Duodenal mucosa (tissue), 2 donors: Measurements from ENCODE around the gene NDOR1.

ENCODE experiments used
- H3K27ac ChIP-seq: one replicate; pipeline ENCODE4 v1.7.0; 2013; ENCODE audit warnings: low read depth, low read length
- H3K27me3 ChIP-seq, 2 donors: one replicate each; pipeline ENCODE4 v1.7.0; 2013; ENCODE audit warnings: low read length in 2 of 2, control low read depth in 1 of 2; ENCODE audit not compliant: insufficient read depth in 2 of 2, control insufficient read depth in 1 of 2
- H3K36me3 ChIP-seq, 2 donors: one replicate each; pipeline ENCODE4 v1.7.0; 2013; ENCODE audit warnings: low read length in 2 of 2, control low read depth in 1 of 2; ENCODE audit not compliant: insufficient read depth in 2 of 2, control insufficient read depth in 1 of 2
- H3K4me1 ChIP-seq, 2 donors: one replicate each; pipeline ENCODE4 v1.7.0; 2013; ENCODE audit warnings: low read length in 2 of 2, control low read depth in 1 of 2; ENCODE audit not compliant: insufficient read depth in 2 of 2, control insufficient read depth in 1 of 2
- H3K4me3 ChIP-seq, 2 donors: one replicate each; pipeline ENCODE4 v1.7.0; 2013; ENCODE audit warnings: low read length in 2 of 2, low read depth in 1 of 2
- H3K9ac ChIP-seq, 2 donors: one replicate each; pipeline ENCODE4 v1.7.0; 2013; ENCODE audit warnings: low read length in 2 of 2, low read depth in 1 of 2
- H3K9me3 ChIP-seq, 2 donors: one replicate each; pipeline ENCODE4 v1.7.0; 2013; ENCODE audit warnings: low read length in 2 of 2, control low read depth in 1 of 2; ENCODE audit not compliant: control insufficient read depth in 1 of 2

The NDOR1 gene

GRCh38 chr9:137191245-137191644 lies 14.3 kb upstream of the NDOR1 start:
- Histone ChIP-seq H3K4me1 (peaks cover 51 to 65% of the 10 kb centered on the region in 2 donors), H3K36me3 (peaks cover 18 to 41% of the 10 kb centered on the region in 2 donors), H3K9me3 (no peaks in the 10 kb centered on the region), H3K9ac (no peak overlapping the region), H3K4me3 (no peak overlapping the region), H3K27me3 (no peaks in the 10 kb centered on the region), H3K27ac (no peak overlapping the region)

GRCh38 chr9:137191691-137192447 lies 13.6 kb upstream of the NDOR1 start:
- H3K9me3 ChIP-seq = no peaks in the 10 kb centered on the region
- no peak overlapping the region for H3K27ac ChIP-seq
- no peak overlapping the region for H3K9ac ChIP-seq
- peaks cover 14 to 35% of the 10 kb centered on the region in 2 donors for H3K36me3 ChIP-seq
- H3K4me3 ChIP-seq = no peak overlapping the region
- no peaks in the 10 kb centered on the region for H3K27me3 ChIP-seq
- peaks cover 44 to 65% of the 10 kb centered on the region in 2 donors for H3K4me1 ChIP-seq

GRCh38 chr9:137192448-137192780 lies 13.1 kb upstream of the NDOR1 start:
- Histone ChIP-seq H3K4me3 (no peak overlapping the region), H3K9ac (no peak overlapping the region), H3K9me3 (no peaks in the 10 kb centered on the region), H3K27me3 (no peaks in the 10 kb centered on the region), H3K36me3 (peaks cover 13 to 30% of the 10 kb centered on the region in 2 donors), H3K4me1 (peaks cover 39 to 60% of the 10 kb centered on the region in 2 donors), H3K27ac (no peak overlapping the region)

- H3K27ac ChIP-seq = no peak overlapping the region
- H3K36me3 ChIP-seq = peaks cover 13 to 30% of the 10 kb centered on the region in 2 donors
- H3K4me3 ChIP-seq = no peak overlapping the region
- no peak overlapping the region for H3K9ac ChIP-seq
- no peaks in the 10 kb centered on the region for H3K27me3 ChIP-seq
- H3K4me1 ChIP-seq = peaks cover 36 to 56% of the 10 kb centered on the region in 2 donors
- H3K9me3 ChIP-seq = no peaks in the 10 kb centered on the region
These were observed 12.6 kb upstream of the NDOR1 start for GRCh38 chr9:137192859-137193258.

GRCh38 chr9:137193771-137194170 lies 11.7 kb upstream of the NDOR1 start:
- H3K9ac ChIP-seq = no peak overlapping the region
- no peak overlapping the region for H3K27ac ChIP-seq
- H3K27me3 ChIP-seq = no peaks in the 10 kb centered on the region
- no peak overlapping the region for H3K4me3 ChIP-seq
- peaks cover 42 to 60% of the 10 kb centered on the region in 2 donors for H3K4me1 ChIP-seq
- no peaks in the 10 kb centered on the region for H3K9me3 ChIP-seq
- H3K36me3 ChIP-seq = peaks cover 13 to 30% of the 10 kb centered on the region in 2 donors

- Histone ChIP-seq H3K9me3 (no peaks in the 10 kb centered on the region), H3K27me3 (no peaks in the 10 kb centered on the region), H3K4me1 (peaks cover 40 to 62% of the 10 kb centered on the region in 2 donors), H3K27ac (peak overlapping the region; percentile 14), H3K36me3 (peaks cover 13 to 30% of the 10 kb centered on the region in 2 donors), H3K9ac (peak overlapping the region in 1 of 2 donors; percentile 63), H3K4me3 (peak overlapping the region; percentile 44 to 51)
These were observed 11.1 kb upstream of the NDOR1 start for GRCh38 chr9:137194388-137194787.

- Histone ChIP-seq H3K4me1 (peaks cover 35 to 59% of the 10 kb centered on the region in 2 donors), H3K27me3 (no peaks in the 10 kb centered on the region), H3K27ac (peak overlapping the region; percentile 36), H3K4me3 (peak overlapping the region; percentile 44 to 62), H3K36me3 (peaks cover 13 to 30% of the 10 kb centered on the region in 2 donors), H3K9me3 (no peaks in the 10 kb centered on the region), H3K9ac (peak overlapping the region; percentile 35 to 66)
These were observed 10.6 kb upstream of the NDOR1 start for GRCh38 chr9:137194909-137195308.

- Histone ChIP-seq H3K9me3 (no peaks in the 10 kb centered on the region), H3K36me3 (peaks cover 13 to 23% of the 10 kb centered on the region in 2 donors), H3K4me1 (peaks cover 27 to 51% of the 10 kb centered on the region in 2 donors), H3K27ac (peak overlapping the region; percentile 36), H3K27me3 (no peaks in the 10 kb centered on the region), H3K4me3 (peak overlapping the region; percentile 44 to 62), H3K9ac (peak overlapping the region; percentile 35 to 66)
These were observed 9.8 kb upstream of the NDOR1 start for GRCh38 chr9:137195525-137196220.

- Histone ChIP-seq H3K36me3 (no peaks in the 10 kb centered on the region), H3K9me3 (no peaks in the 10 kb centered on the region), H3K4me3 (peak overlapping the region; percentile 72 to 76), H3K4me1 (peaks cover 37 to 60% of the 10 kb centered on the region in 2 donors), H3K27me3 (no peaks in the 10 kb centered on the region), H3K9ac (peak overlapping the region; percentile 69 to 85), H3K27ac (peak overlapping the region; percentile 83)
These were observed 7.2 kb upstream of the NDOR1 start for GRCh38 chr9:137198051-137198901.
